ENCODE results near the gene TMEM184C.
A peak's percentile ranks its signal among the peaks of the same experiment; 100 is the strongest.

Gene TMEM184C

DNA sequence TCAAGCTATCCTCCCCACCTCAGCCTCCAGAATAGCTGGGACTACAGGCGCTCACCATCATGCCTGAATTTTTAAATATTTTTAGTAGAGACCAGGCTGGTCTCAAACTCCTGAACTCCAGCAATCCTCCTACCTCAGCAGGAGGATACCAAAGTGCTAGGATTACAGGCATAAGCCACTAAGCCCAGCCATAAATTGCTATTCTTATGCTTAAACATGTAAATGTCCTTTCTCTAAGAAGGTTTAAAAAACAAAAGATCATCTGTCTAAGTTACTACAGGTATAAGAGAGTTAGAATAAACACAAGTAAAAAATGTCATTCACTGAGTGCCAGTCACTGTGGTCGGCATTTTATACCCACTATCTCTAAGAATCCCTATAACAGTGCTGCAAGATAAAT is 38.4 kb downstream of the TMEM184C start:
- DNase-seq (ENCODE audit: low read depth), result no peak

DNA sequence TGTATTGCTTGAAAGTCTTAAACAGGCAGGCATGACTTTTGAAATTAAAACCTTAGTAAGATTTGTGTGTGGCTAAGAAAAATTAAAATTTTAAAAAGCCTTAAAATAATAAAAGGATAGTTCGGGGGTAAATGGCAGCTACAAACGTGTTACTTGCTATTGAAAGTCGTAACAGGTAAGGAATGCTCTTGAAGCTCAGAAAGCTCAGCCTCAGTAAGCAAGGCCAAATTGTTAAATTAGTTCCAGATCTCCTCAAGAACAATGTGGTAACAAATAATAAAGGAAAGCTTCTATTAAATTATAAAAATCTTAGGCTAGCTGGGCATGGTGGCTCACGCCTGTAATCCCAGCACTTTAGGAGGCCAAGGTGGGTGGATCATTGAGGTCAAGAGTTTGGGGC is 41.3 kb downstream of the TMEM184C start:
- DNase-seq (ENCODE audit: low read depth), result no peak

DNA sequence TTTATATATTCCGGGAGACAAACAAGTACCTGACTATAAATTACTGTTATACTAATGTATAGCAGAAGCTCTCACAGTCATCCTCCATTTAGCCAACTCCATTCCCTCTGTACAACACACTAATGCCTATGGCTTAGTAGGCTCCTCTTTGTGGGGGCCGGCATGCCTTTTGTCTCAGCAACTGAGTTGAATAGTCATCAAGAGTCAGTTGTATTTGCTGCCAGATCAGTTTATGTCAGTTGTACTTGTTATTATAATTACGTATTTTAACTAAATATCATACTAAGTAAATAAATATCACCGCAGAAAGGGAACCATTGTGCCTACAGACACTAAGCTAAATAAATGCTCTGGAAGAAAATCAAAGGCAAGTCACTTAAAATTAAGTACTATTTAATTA is 56.9 kb downstream of the TMEM184C start:
- DNase-seq (ENCODE audit: low read depth), result peak; percentile 32

DNA sequence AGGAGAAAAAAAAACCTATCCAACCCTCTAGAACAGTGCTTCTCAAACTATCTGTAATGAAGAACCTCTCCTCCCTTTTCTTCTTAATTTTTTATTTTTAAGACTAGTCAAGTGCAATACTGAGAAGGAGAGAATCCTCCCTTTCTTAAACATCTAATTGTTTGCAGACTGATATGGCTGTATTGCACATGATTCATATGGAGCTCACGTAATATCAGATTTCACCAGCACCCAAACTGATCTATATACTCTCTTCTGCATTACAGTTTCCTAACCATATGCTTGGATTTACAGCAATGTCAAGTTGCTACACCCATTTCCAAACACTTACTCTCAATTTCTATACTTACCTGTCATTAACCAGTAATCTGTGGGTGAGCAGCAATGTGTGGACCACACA is 57.3 kb downstream of the TMEM184C start:
- DNase-seq (ENCODE audit: low read depth), result peak; percentile 46

DNA sequence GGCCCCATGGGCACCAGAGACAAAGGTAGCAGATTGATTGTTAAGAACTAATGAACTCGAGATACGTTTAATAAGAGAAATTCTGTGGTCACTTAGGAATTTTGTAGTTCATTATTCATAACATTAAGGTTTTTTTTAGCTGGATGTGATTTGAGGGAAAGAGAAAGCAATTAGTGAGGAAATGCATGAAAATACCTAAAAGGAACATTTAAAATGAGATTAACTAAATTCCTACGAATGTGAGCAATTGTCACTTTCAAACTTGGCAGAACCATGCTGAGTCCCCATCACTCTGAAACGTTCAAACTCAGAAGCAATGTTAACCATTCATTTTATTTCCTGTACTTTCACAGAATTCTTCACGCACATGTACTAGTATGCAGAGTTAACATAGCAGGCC is 60.9 kb downstream of the TMEM184C start:
- no peak for DNase-seq (ENCODE audit: low read depth)

DNA sequence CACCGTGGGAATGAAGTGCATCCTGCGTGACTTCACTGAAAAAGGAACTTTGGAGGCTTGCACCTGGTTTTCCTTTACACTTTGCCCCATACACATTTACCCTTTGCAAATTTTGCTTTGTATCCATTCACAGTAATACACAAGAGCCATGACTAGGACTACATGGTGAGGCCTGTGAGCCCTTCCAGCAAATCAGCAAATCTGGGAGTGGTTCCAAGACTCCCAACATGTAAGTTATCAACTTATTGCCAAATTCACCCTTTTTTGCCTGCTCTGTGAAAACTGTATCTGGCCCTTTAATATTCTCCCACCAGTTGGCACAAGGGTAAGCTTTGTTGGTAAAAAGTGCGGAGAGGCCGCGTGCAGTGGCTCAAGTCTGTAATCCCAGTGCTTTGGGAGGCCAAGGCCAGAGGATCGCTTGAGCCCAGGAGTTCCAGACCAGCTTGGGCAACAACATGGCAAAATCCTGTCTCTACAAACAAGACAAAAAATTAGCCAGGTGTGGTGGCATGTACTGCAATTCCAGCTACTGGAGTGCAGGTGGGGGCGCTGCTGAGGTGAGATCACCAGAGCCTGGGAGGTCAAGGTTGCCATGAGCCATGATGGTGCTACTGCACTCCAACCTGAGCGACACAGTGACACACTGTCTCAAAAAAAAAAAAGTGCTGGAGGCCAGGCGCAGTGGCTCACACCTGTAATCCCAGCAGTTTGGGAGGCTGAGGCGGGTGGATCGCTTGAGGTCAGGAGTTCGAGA is 61.8 kb downstream of the TMEM184C start:
- peak; percentile 23 for DNase-seq (ENCODE audit: low read depth)

DNA sequence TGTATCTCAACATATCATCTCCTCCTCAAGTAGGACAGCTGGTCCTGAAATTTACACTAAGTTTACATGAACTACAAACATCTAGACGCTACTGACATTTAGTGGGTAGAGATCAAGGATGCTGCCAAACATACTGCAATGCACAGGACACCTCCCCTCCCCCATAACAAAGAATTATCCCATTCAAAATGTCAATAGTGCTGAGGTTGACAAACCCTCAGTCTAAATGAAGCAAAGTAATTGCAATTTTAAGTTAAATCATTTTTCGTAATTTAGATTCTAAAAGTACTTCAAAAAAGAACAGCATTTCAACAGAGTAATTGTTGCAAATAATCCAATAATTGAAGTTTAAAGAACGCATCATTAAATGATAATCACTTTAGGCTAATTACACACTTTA is 65.6 kb downstream of the TMEM184C start:
- peak; percentile 18 for DNase-seq (ENCODE audit: low read depth)

DNA sequence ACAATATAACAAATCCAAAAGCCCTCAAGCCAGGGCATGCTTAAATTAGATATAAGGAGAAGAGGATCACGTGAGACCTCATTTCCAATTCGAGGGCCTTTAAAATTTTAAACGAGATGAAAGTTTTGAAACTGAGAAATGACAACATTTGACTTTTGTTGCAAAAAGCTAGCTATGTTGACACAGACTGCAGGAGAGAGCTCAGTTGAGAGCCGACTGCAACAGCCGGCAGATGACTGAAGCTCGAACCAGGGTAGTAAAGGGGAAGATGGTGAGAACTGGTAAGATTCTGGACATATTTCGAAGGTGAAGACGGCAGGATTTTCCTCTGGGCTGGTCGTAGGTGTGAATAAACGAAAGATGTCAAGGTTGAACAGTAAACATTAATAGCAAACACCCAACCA is 66.0 kb downstream of the TMEM184C start:
- peak; percentile 44 for DNase-seq (ENCODE audit: low read depth)

DNA sequence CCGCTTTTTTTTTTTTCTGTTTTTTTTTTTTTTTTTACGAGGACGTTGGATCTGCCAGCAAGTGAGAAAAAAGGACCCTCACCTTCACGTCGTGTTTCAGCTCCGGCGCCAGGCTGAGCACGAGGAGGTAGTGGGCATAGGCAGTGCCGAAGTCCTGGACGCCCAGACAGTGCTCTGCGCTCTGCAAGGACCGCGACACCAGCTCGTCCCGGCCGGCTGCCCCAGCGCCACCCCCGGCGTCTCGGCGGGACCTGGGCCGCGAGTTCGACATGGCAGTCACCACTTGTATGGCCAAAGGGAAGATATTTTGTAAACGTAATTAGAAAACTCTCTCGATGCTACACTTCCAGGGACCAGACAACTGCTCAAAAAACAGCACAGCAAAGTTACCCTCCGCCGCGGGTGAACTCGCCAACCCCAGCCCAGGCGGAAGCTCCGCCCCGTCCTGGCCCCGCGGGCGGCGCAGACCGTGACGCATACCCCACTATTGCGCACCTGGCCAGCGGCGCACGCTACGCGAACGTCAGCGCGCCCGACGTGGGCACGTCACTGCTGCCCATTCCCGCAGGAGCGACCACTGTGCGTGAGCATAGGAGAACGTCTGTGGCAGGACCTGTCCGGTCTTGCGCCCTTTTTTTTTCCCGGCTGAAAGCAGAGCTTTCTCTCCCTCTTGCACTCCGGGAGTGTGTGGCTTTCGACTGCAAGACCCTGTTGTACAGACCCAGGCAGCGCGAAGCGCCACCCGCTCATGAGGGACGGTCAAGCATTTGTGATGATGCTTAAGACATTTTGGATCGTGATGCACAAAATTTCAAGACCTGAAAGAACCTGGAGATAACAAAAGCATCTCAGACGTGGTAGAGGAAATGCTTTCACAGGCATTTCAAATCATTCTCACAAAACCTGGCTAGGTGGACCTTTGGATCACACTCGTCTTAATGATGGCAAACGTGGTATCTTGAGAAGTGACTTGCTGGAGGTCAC is 66.8 kb downstream of the TMEM184C start, which contains the start of gene PRMT9:
TSS of gene PRMT9 (minus strand) at position 447 of the 984 bp plus-strand sequence. CDS start at position 271, 176 bp downstream.
- DNase-seq (ENCODE audit: low read depth), result peak; percentile 91

DNA sequence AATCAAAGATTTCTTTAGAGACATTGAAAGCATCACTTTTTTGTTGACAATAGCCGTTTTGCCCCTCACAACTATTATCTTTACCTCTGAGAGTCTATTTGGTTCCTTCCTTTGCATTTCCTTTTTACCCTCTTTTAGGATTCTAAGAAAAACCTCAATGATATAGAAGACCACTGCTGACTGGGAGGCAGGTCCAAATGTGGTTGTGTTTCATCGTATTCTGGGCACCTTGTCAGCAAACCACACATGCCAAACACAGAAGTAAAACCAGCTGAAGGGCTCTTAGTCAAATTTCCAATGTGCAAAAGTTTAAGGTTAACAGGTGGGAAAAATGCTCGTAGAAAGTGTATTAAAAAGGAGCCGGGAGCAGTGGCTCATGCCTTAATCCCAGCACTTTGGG is 71.9 kb downstream of the TMEM184C start:
- no peak for DNase-seq (ENCODE audit: low read depth)

DNA sequence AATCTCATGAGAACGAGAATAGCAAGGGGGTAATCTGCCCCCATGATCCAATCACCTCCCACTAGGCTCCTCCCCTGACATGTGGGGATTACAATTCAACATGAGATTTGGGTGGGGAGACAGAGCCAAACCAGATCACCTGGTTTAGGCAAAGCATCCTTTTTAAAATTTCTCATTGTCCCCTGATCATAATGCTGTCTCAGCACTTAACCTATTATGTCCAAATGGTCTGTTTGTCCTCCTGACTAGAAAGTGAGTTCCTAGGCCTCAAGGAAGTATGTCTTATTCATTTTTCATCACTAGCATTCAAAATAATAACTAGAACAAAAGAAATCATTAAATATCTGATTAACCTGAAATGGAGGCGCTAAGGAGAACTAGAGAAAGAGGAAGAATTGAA is 74.6 kb downstream of the TMEM184C start:
- DNase-seq (ENCODE audit: low read depth), result no peak

DNA sequence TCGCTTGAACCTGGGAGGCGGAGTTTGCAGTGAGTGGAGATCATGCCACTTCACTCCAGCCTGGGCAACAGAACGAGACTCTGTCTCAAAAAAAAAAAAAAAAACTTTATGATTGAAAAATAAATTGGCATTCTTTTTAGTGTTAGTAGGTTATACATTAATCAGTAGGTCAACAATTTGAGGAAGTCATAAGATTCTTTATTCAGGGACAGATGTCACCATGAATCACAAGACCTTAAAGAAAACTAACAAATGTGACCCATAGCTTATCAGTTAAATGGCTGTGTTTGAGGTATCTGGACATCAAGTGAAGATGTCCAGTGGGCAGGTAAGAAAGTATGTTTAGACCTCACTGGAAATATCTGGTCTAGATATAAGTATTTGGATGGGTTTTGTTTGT is 76.0 kb downstream of the TMEM184C start:
- no peak for DNase-seq (ENCODE audit: low read depth)

DNA sequence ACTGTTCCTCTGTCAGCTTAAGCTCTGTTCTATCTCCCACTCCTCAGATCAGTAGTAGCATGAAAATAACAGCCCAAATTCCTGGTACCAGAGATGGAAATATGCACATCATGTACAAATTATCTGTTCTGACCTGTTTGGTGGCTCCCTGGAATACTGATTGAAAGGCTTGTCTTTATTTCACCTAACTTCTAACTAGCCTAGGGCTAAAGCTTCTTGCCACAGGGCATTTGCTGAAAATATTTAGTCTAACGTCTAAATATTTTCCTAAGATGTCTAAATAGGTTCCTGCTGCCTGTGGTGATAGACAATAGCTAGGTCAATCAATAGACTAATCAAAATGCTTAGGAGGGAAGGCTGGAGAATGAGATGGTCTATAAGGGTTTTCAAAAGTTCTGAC is 79.7 kb downstream of the TMEM184C start:
- DNase-seq (ENCODE audit: low read depth), result no peak

DNA sequence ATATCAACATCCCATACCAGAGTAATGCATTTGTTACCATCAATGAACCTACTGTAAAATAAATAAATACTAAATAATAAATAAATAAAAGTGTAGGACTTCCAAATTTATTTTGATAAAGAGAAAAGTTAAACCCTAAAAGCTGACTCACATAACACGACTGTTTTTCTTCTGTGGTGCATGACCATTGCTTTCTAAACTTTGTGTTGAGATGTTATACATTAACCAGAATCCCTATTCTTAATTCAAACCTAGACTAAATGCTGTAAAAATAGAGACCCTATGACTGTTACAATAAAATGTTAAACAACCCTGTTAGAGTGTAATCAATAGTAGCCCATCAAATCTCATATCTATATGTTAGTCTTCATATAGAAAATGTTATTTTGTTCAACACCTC is 87.6 kb downstream of the TMEM184C start:
- DNase-seq (ENCODE audit: low read depth), result no peak

DNA sequence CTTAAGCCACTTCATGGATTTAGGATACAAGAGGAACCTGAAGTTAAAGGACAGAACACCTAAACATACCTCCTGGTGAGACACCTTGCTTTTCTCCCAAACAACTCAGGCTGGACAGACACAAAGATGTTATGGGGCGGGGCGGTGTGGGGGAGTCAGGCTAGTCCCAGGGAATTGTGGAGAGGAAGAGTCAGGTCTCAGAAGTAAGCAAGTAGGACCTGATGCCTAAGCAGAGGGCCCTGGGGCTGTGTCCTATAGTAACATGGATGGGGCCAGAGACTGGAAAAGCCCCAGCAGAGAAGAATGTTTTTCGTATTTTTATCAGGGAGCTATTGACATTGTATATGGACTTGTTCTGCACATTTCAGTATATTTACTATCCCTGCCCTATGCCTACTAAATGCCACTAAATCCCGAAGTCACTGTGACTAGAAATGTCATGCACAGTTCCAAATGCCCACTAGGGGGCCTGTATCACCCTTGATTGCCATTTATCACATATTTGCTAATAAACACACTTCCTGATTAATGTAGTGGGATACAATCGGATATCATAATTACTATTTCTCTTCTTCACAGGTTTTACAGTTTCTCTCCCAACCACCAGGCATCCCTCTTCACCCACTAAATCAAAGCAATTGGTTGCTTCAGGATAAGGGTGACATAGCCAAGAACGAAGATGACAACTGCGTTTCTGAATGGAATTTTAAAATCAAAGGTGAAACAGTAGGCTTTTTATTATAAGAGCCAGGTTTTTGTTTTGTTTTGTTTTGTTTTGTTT is 90.9 kb downstream of the TMEM184C start:
- DNase-seq (ENCODE audit: low read depth), result peak; percentile 27

DNA sequence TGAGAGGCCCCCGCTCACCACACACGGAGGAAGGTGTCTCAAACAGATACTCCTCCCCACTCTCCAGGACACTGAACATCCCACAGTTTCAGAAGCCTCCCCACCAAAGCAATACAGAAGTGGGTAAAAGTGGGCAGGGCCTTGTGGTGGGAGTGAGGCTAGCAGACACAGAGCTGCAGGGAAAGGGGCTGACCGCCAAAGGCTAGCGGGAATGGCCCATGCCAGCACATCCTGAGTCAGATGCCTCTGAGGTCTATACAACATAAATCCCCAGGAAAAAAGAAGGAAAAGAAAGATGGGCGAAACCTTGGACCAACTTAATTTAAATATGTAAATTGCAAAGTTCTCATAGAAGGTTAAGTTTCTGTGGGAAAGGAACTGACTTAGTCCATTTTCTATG is 92.8 kb downstream of the TMEM184C start:
- peak; percentile 44 for DNase-seq (ENCODE audit: low read depth)

DNA sequence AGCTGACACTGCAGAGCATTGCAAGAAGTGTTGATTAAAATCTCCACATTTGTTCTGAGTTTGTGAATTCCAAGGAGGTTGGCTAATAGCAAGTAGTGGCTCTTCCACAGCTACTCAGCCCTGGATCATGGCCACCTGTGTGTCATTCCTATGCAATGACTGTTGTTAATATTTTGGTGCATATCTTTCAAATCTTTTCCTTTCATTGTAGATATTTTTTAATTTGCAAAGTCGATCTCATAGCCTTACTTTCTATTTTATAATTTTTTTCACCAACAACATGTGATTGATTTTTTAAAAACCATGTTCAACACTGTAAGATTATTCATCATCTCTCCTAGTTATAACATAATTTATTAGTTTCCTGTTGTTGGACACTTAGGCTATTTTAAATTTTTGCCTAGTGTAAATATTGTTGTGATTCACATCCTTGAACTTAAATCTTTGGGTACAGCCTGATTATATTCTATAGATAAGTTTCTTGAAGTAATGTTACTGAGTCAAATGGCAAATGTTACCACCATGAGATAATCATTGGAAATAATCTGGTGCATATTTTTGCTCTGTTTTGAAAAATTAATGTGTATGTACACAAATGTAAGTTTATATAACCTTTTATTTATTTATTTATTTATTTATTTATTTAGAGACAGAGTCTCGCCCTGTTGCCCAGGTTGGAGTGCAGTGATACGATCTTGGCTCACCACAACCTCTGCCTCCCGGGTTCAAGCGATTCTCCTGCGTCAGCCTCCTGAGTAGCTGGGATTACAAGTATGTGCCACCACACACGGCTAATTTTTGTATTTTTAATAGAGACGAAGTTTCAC is 97.6 kb downstream of the TMEM184C start:
- DNase-seq (ENCODE audit: low read depth), result peak; percentile 95

DNA sequence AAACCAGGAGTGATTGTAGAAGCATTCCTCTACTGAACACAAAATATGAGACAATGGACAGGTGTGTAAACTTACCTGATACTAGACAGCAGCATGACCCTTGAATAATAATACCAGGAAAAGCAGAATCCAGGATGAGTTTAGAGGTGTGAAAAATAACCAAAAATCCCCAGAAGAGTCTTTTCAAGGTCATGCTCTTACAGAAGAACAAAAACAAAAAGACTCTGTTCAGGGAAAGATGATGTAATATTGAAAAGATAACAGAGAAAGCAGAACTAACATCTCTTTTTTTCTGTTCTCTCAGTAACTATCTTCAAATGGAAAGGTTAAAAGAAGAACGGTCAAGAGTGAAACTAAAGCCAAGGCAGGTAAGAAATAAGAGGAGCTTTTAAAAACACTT is 100.7 kb downstream of the TMEM184C start:
- DNase-seq (ENCODE audit: low read depth), result peak; percentile 20
